Measurements from ENCODE around the gene PPP6R3.

PPP6R3 gene

GRCh38 chr11:68479390-68479789, 18.8 kb downstream of the PPP6R3 start:
- TF ChIP-seq SIN3A (IDR thresholded peaks at IDR 0.05; ENCODE audit: borderline replicate concordance, insufficient read depth, low read length) (no peak), POLR2AphosphoS5 (IDR thresholded peaks at IDR 0.05; ENCODE audit: low read depth, low read length) (no peak), FOXP2 (optimal IDR thresholded peaks at IDR 0.05; ENCODE audit: borderline replicate concordance, extremely low read depth, extremely low read length, insufficient read depth) (no peak), TAF1 (IDR thresholded peaks at IDR 0.05; ENCODE audit: borderline replicate concordance, insufficient read depth, low read length) (no peak), REST (IDR thresholded peaks at IDR 0.05; ENCODE audit: insufficient read depth in 1 of 2, low read depth in 2 of 2, low read length in 2 of 2) (no peak)

- TF ChIP-seq TAF1 (IDR thresholded peaks at IDR 0.05; ENCODE audit: borderline replicate concordance, insufficient read depth, low read length) (no peak), POLR2AphosphoS5 (IDR thresholded peaks at IDR 0.05; ENCODE audit: low read depth, low read length) (no peak), REST (IDR thresholded peaks at IDR 0.05; ENCODE audit: insufficient read depth in 1 of 2, low read depth in 2 of 2, low read length in 2 of 2) (no peak), SIN3A (IDR thresholded peaks at IDR 0.05; ENCODE audit: borderline replicate concordance, insufficient read depth, low read length) (no peak), FOXP2 (optimal IDR thresholded peaks at IDR 0.05; ENCODE audit: borderline replicate concordance, extremely low read depth, extremely low read length, insufficient read depth) (no peak)
These were observed 19.6 kb downstream of the PPP6R3 start for GRCh38 chr11:68480193-68480592.

- TF ChIP-seq TAF1 (IDR thresholded peaks at IDR 0.05; ENCODE audit: borderline replicate concordance, insufficient read depth, low read length) (no peak), POLR2AphosphoS5 (IDR thresholded peaks at IDR 0.05; ENCODE audit: low read depth, low read length) (no peak), SIN3A (IDR thresholded peaks at IDR 0.05; ENCODE audit: borderline replicate concordance, insufficient read depth, low read length) (no peak), REST (IDR thresholded peaks at IDR 0.05; ENCODE audit: insufficient read depth in 1 of 2, low read depth in 2 of 2, low read length in 2 of 2) (no peak)
These were observed 20.4 kb downstream of the PPP6R3 start for GRCh38 chr11:68480852-68481510.

GRCh38 chr11:68481579-68482240, 21.2 kb downstream of the PPP6R3 start:
- TF ChIP-seq FOXP2 (optimal IDR thresholded peaks at IDR 0.05; ENCODE audit: borderline replicate concordance, extremely low read depth, extremely low read length, insufficient read depth) (no peak), REST (IDR thresholded peaks at IDR 0.05; ENCODE audit: insufficient read depth in 1 of 2, low read depth in 2 of 2, low read length in 2 of 2) (no peak), SIN3A (IDR thresholded peaks at IDR 0.05; ENCODE audit: borderline replicate concordance, insufficient read depth, low read length) (no peak), TAF1 (IDR thresholded peaks at IDR 0.05; ENCODE audit: borderline replicate concordance, insufficient read depth, low read length) (no peak), POLR2AphosphoS5 (IDR thresholded peaks at IDR 0.05; ENCODE audit: low read depth, low read length) (no peak)
